ENCODE results near the gene FOXO6. TPM values are rescaled to one million over a fixed set of nuclear protein-coding genes. Genes with fewer than 3 reads are reported as not detected.
A peak's percentile ranks its signal among the peaks of the same experiment; 100 is the strongest.

FOXO6 gene
- total RNA-seq = 1 to 10 TPM in 2 of 4 donors, under 1 TPM in 2; 0.44 to 4.4 (median 1.7) TPM

- DNase-seq (ENCODE audit: low spot score in 2 of 2) = peak; percentile 98 to 99
- H3K4me3 ChIP-seq = peak within 1 kb of the TSS; percentile 39 to 79 (median 55)
- H3K36me3 ChIP-seq = no peaks in the 10 kb centered on the region
- no peaks in the 10 kb centered on the region for H3K9me3 ChIP-seq
- H3K27me3 ChIP-seq = peaks cover 0 to 21% of the 10 kb centered on the region in 2 donors
- peak within 1 kb of the TSS in 3 of 4 donors; percentile 36 to 82 (median 72) for H3K27ac ChIP-seq
- WGBS, 2 donors = 3 to 5% methylated on average over 34 to 36 of the region's 63 CpGs
- H3K4me1 ChIP-seq = peaks cover 0 to 51% (median 15%) of the 10 kb centered on the region in 4 donors
- TF ChIP-seq CTCF (IDR thresholded peaks at IDR 0.05) (peak; percentile 42 to 73 (median 55)), POLR2A (IDR thresholded peaks at IDR 0.05) (no peak), EP300 (IDR thresholded peaks at IDR 0.05) (peak in 1 of 2 donors; percentile 46)
Observed at GRCh38 chr1:41360786-41361494, at the start of gene FOXO6. Gene FOXO6 (plus strand): TSS chr1:41361434.

GRCh38 chr1:41312991-41313645 lies 48.1 kb upstream of the FOXO6 start:
- no peak overlapping the region for H3K27ac ChIP-seq
- H3K4me3 ChIP-seq = no peak overlapping the region
- 65 to 66% methylated on average over 4 of the region's 4 CpGs for WGBS, 2 donors
- H3K36me3 ChIP-seq = no peaks in the 10 kb centered on the region
- no peaks in the 10 kb centered on the region for H3K27me3 ChIP-seq
- H3K9me3 ChIP-seq = peaks cover 0 to 1% (median 0%) of the 10 kb centered on the region in 4 donors
- TF ChIP-seq EP300 (IDR thresholded peaks at IDR 0.05) = no peak
- no peak for TF ChIP-seq POLR2A (IDR thresholded peaks at IDR 0.05)
- no peak for TF ChIP-seq CTCF (IDR thresholded peaks at IDR 0.05)
- no peaks in the 10 kb centered on the region for H3K4me1 ChIP-seq
- no peak for DNase-seq (ENCODE audit: low spot score in 2 of 2)

GRCh38 chr1:41313661-41314131 lies 47.5 kb upstream of the FOXO6 start:
- Histone ChIP-seq H3K36me3 (no peaks in the 10 kb centered on the region), H3K27ac (no peak overlapping the region), H3K4me1 (no peaks in the 10 kb centered on the region), H3K9me3 (no peaks in the 10 kb centered on the region), H3K27me3 (no peaks in the 10 kb centered on the region), H3K4me3 (no peak overlapping the region)
- no peak for DNase-seq (ENCODE audit: low spot score in 2 of 2)
- no peak for TF ChIP-seq POLR2A (IDR thresholded peaks at IDR 0.05)
- TF ChIP-seq CTCF (IDR thresholded peaks at IDR 0.05) = peak in 4 of 5 experiments; percentile 32 to 38 (median 34)
- TF ChIP-seq EP300 (IDR thresholded peaks at IDR 0.05) = no peak
- WGBS, 2 donors = 64 to 67% methylated on average over 7 of the region's 7 CpGs

- no peaks in the 10 kb centered on the region for H3K9me3 ChIP-seq
- WGBS, 2 donors = 64 to 72% methylated on average over 11 of the region's 11 CpGs
- H3K4me3 ChIP-seq = no peak overlapping the region
- H3K36me3 ChIP-seq = no peaks in the 10 kb centered on the region
- no peak for DNase-seq (ENCODE audit: low spot score in 2 of 2)
- H3K4me1 ChIP-seq = peaks cover 0 to 3% (median 0%) of the 10 kb centered on the region in 4 donors
- no peaks in the 10 kb centered on the region for H3K27me3 ChIP-seq
- no peak for TF ChIP-seq CTCF (IDR thresholded peaks at IDR 0.05)
- TF ChIP-seq POLR2A (IDR thresholded peaks at IDR 0.05) = no peak
- no peak overlapping the region for H3K27ac ChIP-seq
Observed at GRCh38 chr1:41314376-41315145, 46.7 kb upstream of the FOXO6 start.

Measured in tibial nerve (tissue), 4 donors.